Activated naive CD4-positive, alpha-beta T cell treated with anti-CD3 and anti-CD28 coated beads, Interleukin-2, amount 50 U/mL, for 16 hours (primary cell): Measurements from ENCODE around the gene FIGNL2.
A peak's percentile ranks its signal among the peaks of the same experiment; 100 is the strongest.
"Not testable (repeated sequence)": the region's sequence is repeated elsewhere in the genome, so short reads cannot be mapped to it uniquely, and the experiment has no call there.

ENCODE experiments used
- DNase-seq: peaks from one replicate; pipeline ENCODE4 v3.0.0-alpha.2; 2020

FIGNL2 gene

GRCh38 chr12:51833448-51834227 is 14.9 kb downstream of the FIGNL2 start:
- DNase-seq = no peak

DNA sequence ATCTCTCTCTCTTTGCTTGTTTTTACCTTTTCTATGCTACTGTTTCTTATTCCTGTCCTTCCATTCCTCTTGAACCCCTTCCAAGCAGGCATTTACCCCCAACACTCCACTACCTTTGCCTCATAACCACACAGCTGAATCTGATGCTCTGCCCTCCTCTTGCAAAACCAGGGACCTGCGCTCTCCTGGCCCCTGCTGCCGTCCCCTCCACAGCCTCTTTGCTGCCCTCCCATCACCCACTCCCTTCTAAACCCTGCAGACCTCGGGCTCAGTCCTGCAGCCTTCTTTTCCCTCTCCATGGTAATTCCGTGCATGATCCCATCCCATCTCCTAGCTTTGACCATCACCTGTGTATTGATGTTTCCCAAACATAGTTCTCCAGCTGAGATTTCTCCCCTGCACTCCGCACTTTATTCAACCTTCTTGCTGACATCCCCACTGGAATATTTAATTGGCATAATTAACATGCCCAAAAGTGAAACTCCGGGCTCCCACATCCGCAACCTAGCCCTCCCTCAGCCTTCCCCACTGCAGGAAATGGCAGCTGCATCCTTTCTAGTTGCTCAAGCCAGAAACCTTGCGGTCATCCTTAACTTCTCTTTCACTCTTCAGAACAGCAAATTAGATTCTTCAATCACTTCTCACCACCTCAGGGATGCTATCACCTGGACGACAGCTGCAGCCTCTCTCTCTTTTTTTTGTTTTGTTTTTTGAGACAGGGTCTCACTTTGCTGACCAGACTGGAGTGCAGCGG is 16.0 kb downstream of the FIGNL2 start:
- no peak for DNase-seq

DNA sequence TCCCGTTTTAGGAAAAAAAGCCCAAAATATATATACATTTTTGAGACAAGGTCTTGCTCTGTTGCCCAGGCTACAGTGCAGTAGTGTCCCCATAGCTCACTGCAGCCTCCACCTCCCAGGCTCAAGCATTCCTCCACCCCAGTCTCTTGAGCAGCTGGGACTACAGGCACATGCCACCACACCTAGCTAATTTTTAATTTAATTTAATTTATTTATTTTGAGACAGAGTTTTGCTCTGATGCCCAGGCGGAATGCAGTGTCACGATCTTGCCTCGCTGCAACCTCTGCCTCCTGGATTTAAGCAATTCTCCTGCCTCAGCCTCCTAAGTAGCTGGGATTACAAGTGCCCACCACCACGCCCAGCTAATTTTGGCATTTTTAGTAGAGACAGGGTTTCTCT is 16.7 kb downstream of the FIGNL2 start:
- DNase-seq = not testable (repeated sequence)

GRCh38 chr12:51829641-51830040 is 18.9 kb downstream of the FIGNL2 start:
- no peak for DNase-seq

DNA sequence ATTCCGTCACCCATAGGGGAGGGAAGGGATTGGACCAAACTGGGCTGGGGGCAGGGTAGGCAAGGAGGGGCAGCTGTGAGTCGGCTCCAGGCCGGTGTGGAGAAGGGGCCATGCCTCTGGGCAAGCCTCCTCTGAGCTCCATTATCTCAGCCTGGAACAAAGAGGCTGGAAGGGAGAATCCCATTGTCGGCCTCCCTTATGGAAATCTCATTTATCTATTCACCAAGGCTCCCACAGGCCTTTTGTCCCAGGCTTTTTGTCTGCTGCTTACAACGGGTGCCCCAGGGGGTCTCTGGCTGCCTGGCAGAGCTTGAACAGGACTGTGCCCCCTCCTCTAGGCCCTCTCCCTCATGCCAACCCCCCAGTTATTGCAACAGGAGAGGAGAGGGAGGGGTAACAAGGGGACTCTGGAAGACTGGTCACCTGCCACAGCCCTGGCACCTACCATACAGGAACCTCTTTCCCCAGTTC is 19.5 kb downstream of the FIGNL2 start:
- DNase-seq = no peak

GRCh38 chr12:51827925-51828818 is 20.3 kb downstream of the FIGNL2 start:
- DNase-seq = peak; percentile 68

DNA sequence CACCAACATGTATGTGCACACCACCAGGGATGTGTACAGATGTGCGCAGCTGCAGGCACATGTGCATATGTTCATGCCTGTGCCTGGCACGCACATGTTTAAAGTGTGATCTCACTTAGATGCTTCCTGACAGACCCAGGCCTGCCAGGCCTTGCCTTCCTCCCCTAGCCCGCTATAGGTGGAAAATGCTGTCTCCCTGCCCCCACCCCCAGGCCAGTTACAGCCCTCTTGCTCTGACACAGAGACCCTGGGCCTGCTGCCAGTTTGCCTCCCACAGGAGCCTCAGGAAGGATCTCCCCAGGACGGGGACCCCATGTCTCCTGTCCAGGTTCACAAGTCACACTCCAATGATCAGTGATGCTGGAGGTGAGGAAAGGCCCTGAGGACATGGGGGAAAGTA is 21.6 kb downstream of the FIGNL2 start:
- no peak for DNase-seq

DNA sequence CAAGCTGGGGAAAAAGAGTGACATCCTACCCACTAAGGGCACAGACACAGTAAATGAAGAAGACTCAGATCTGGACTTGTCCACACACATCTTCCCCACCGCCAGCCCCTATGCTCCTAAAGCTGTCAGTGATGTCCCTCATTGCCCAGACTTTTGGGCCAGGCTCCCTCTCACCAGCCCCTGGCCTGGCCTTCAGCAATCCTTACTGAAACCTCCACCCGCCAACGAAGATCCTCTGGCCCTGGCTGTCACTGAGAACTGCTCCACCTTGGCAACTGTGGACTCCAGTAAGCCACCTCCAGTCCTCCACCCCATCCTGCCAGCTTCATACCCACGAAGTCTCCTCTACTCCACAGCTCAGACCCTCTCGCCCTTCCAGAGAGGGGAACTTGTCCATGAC is 23.3 kb downstream of the FIGNL2 start:
- no peak for DNase-seq

- DNase-seq = no peak
Measured at GRCh38 chr12:51823875-51824565, 24.5 kb downstream of the FIGNL2 start.

- DNase-seq = no peak
Measured at GRCh38 chr12:51822956-51823355, 25.6 kb downstream of the FIGNL2 start.

- DNase-seq = no peak
Measured at GRCh38 chr12:51822261-51822616, 26.3 kb downstream of the FIGNL2 start.

- peak; percentile 55 for DNase-seq
Measured at GRCh38 chr12:51821440-51822260, 26.9 kb downstream of the FIGNL2 start.

DNA sequence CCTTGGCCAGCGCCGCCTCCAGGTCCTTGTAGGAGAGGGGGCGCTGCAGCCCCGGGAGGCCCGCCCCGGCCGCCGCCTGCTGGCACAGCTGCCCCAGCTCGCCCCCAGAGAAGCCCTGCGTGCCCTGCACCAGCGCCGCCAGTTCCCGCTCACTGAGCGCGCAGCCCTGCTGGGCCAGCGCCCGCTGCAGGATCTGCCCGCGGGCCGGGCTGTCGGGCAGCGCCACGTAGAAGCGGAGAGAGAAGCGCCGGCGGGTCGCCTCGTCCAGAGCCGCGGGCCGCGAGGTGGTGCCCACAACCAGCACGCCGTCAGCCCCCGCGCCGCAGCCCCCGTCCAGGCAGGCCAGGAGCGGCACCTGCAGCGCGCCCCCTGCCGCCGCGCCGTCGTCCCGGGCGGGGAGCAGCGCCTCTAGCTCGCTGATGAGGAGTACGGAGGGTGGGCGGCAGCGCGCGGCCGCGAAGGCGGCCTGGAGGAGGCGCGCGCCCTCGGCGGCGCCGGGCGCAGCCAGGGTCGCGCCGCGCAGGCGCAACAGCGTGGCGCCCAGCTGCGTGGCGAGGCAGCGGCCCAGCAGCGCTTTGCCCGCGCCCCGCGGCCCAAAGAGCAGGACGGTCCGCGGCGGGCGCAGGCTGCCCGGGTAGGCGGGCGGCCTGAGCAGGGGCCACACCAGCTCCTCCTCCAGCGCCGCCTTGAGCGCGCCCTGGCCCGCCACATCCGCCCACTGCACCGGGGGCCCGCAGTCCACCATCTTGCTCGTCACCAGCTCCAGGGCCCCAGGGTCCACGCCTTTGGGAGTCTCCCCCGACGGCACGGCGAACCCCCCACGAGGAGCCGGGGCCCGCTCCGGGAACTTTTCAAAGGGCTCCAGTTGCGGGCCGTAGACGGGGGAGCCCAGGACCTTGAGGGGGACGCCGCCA is 27.7 kb downstream of the FIGNL2 start:
- peak; percentile 91 for DNase-seq

- DNase-seq = no peak
Measured at GRCh38 chr12:51819736-51820525, 28.6 kb downstream of the FIGNL2 start.

- DNase-seq = no peak
Measured at GRCh38 chr12:51818566-51819300, 29.8 kb downstream of the FIGNL2 start.

- DNase-seq = no peak
Measured at GRCh38 chr12:51818086-51818485, 30.4 kb downstream of the FIGNL2 start.

GRCh38 chr12:51817027-51817953 is 31.2 kb downstream of the FIGNL2 start:
- no peak for DNase-seq

DNA sequence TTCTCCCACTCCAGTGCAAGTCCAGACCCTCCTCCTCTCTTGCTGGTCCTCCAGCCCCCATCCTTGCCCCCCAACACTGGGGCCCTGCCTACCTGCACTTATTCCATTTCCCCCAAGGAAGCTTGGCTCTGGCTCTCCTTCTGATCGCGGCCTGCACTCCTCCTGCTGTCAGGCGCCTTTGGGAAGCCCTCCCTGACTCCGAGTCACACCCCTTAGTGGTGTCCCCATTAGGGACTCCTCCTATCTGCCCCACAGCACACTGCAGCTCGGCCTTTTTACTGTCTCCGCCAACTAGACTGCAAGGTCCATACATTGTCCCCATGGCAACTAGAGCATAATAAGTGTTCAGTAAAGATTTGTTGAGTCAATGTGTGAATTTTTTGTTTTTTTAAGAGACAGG is 32.9 kb downstream of the FIGNL2 start:
- DNase-seq = no peak
